IPS DF 6.9 (cell line): ENCODE data around the gene WDR43.
A peak's percentile ranks its signal among the peaks of the same experiment; 100 is the strongest.

ENCODE experiments used
- DNase-seq: peaks from one replicate; pipeline ENCODE4 v3.0.0-alpha.2; 2013; ENCODE audit warnings: low read depth, low spot score
- H3K27ac ChIP-seq: one replicate; pipeline ENCODE4 v1.5.1; 2013; ENCODE audit warnings: low read length, control low read depth
- H3K27me3 ChIP-seq: 2 replicates; pipeline ENCODE4 v1.6.1; 2013; ENCODE audit warnings: mild to moderate bottlenecking, low read length; ENCODE audit not compliant: control insufficient read depth, insufficient read depth
- H3K36me3 ChIP-seq: 2 replicates; pipeline ENCODE4 v1.6.1; 2013; ENCODE audit warnings: low read length; ENCODE audit not compliant: control insufficient read depth, insufficient read depth
- H3K4me1 ChIP-seq: 2 replicates; pipeline ENCODE4 v1.6.1; 2013; ENCODE audit warnings: low read length; ENCODE audit not compliant: control insufficient read depth, insufficient read depth
- H3K4me3 ChIP-seq: 2 replicates; pipeline ENCODE4 v1.5.1; 2013; ENCODE audit warnings: mild to moderate bottlenecking, low read length
- H3K9me3 ChIP-seq: 2 replicates; pipeline ENCODE4 v1.6.1; 2013; ENCODE audit warnings: low read length, inconsistent platforms; ENCODE audit not compliant: control insufficient read depth, insufficient read depth
- WGBS: extraction: QIAGEN DNeasy Blood & Tissue Kit; methylation state at CpG from one replicate; pipeline ENCODE4 v1.1.7; 2013; ENCODE audit warnings: mixed read lengths, missing lambda C conversion rate; ENCODE audit not compliant: insufficient read length, insufficient coverage; 5-methylcytosine and 5-hydroxymethylcytosine counted together

The WDR43 gene

DNA sequence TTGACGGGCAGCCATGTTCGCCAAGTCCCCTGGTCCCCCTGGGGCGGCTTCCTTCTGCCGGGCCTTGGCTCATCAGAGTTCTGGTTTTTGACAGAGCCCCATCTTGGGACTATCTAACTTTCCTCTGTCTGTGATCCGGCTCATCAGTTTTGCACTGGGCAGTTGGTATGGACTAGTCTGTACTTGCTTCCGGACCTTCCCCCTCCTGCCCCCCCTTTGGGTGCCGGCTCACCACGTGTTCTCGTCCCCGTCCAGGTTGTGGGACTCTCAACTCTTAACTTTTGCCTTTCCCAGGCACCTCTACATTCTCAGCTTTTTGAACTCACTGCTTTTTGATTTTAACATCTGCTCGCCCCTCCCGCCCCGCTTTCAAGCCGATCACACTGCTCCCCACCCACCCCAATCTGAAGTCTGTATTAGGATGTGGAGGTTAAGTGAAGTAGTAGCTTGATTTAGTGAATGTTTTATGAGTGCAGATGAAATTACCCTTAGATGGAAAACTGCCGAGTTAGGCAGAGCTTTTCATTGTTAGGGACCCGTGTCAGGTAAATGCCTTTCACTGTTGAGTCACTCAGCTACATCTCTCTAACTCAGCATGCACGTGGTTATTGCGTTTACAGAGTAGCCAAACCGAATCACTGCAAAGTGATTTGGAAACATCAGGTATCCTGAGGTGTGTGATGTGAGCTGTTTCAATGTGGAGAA, 874 bp downstream of the WDR43 start:
- no CpG with 5 or more reads among the region's 19 CpGs for WGBS
- Histone ChIP-seq H3K4me1 (no peaks in the 10 kb centered on the region), H3K9me3 (no peaks in the 10 kb centered on the region), H3K27me3 (no peaks in the 10 kb centered on the region), H3K27ac (no peak overlapping the region), H3K4me3 (peak overlapping the region; percentile 89), H3K36me3 (no peaks in the 10 kb centered on the region)
- DNase-seq: no peak

GRCh38 chr2:28896906-28897305, 2.4 kb downstream of the WDR43 start:
- H3K4me3 ChIP-seq: no peak overlapping the region
- DNase-seq: no peak

GRCh38 chr2:28898048-28898447, 3.6 kb downstream of the WDR43 start:
- Histone ChIP-seq H3K36me3 (peaks cover 4% of the 10 kb centered on the region; the same call in 1 of the 2 replicates), H3K27me3 (no peaks in the 10 kb centered on the region), H3K27ac (no peak overlapping the region), H3K9me3 (no peaks in the 10 kb centered on the region), H3K4me3 (no peak overlapping the region), H3K4me1 (no peaks in the 10 kb centered on the region)
- no peak for DNase-seq
- no CpG with 5 or more reads among the region's 1 CpG for WGBS

More at GRCh38 chr2:28896906-28897305, 2.4 kb downstream of the WDR43 start:
- Histone ChIP-seq H3K4me1 (no peaks in the 10 kb centered on the region), H3K27ac (no peak overlapping the region), H3K27me3 (no peaks in the 10 kb centered on the region), H3K9me3 (no peaks in the 10 kb centered on the region), H3K36me3 (no peaks in the 10 kb centered on the region)
- WGBS: no CpG with 5 or more reads among the region's 2 CpGs

- H3K36me3 ChIP-seq: peaks cover 4% of the 10 kb centered on the region; the same call in 1 of the 2 replicates
These were observed 6.7 kb downstream of the WDR43 start for GRCh38 chr2:28901202-28901601.

DNA sequence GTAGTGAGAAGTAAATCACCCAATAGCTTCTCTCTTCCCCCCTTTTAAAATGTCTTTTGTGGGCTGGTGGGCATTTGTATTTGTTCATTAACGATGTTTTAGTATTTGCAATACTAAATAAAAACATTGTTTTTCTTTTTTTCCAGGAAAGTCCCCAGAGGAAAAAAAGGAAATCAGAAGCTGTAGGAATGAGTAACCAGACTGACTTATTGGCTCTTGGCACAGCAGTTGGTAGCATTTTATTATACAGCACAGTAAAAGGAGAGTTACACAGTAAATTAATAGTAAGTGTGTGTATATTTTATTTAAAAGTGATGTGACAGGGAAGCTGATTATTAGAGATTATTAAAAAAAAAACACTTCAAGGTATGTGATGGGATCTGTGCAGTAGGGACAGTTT, 7.4 kb downstream of the WDR43 start:
- Histone ChIP-seq H3K27me3 (no peaks in the 10 kb centered on the region), H3K9me3 (no peaks in the 10 kb centered on the region), H3K4me1 (no peaks in the 10 kb centered on the region), H3K4me3 (no peak overlapping the region), H3K27ac (no peak overlapping the region), H3K36me3 (peaks cover 9% of the 10 kb centered on the region; the same call in 1 of the 2 replicates)
- no peak for DNase-seq
- no CpG with 5 or more reads among the region's 1 CpG for WGBS

More at GRCh38 chr2:28901202-28901601, 6.7 kb downstream of the WDR43 start:
- no CpG with 5 or more reads among the region's 2 CpGs for WGBS
- no peak for DNase-seq
- Histone ChIP-seq H3K27me3 (no peaks in the 10 kb centered on the region), H3K9me3 (no peaks in the 10 kb centered on the region), H3K27ac (no peak overlapping the region), H3K4me1 (no peaks in the 10 kb centered on the region), H3K4me3 (no peak overlapping the region)

DNA sequence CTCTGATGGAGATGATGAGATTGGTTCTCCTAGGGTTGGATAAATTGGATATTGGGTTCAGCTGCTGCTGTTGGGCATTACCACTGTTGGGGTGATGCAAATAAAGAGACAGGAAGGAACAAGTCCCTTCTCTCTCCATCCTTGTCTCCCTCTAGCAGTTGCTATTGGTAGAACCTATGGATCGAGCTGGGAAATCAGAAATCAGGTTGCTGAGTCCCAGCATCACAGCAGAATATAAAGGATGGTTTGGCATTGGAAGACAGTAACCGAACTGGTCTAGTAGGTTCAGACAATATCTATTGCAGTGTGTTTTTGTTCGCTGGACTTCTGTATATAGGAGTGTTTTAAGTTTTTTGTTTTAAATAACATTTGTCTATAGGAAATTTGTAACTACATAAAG, 8.1 kb downstream of the WDR43 start:
- H3K27ac ChIP-seq: no peak overlapping the region
- H3K9me3 ChIP-seq: no peaks in the 10 kb centered on the region
- H3K36me3 ChIP-seq: peaks cover 13% of the 10 kb centered on the region; the same call in 1 of the 2 replicates
- no peaks in the 10 kb centered on the region for H3K4me1 ChIP-seq
- no peak overlapping the region for H3K4me3 ChIP-seq
- WGBS: no CpG with 5 or more reads among the region's 3 CpGs
- DNase-seq: no peak
- no peaks in the 10 kb centered on the region for H3K27me3 ChIP-seq

GRCh38 chr2:28904295-28904694, 9.8 kb downstream of the WDR43 start:
- Histone ChIP-seq H3K36me3 (peaks cover 17% of the 10 kb centered on the region; the same call in 1 of the 2 replicates), H3K4me3 (no peak overlapping the region), H3K27ac (no peak overlapping the region), H3K4me1 (no peaks in the 10 kb centered on the region), H3K27me3 (no peaks in the 10 kb centered on the region), H3K9me3 (no peaks in the 10 kb centered on the region)
- WGBS: no CpG with 5 or more reads among the region's 2 CpGs
- no peak for DNase-seq

GRCh38 chr2:28904802-28905457, 10.5 kb downstream of the WDR43 start:
- DNase-seq: no peak
- Histone ChIP-seq H3K9me3 (no peaks in the 10 kb centered on the region), H3K27me3 (no peaks in the 10 kb centered on the region), H3K4me1 (no peaks in the 10 kb centered on the region), H3K27ac (no peak overlapping the region), H3K36me3 (peaks cover 24% of the 10 kb centered on the region; the same call in 1 of the 2 replicates), H3K4me3 (no peak overlapping the region)
- no CpG with 5 or more reads among the region's 2 CpGs for WGBS

DNA sequence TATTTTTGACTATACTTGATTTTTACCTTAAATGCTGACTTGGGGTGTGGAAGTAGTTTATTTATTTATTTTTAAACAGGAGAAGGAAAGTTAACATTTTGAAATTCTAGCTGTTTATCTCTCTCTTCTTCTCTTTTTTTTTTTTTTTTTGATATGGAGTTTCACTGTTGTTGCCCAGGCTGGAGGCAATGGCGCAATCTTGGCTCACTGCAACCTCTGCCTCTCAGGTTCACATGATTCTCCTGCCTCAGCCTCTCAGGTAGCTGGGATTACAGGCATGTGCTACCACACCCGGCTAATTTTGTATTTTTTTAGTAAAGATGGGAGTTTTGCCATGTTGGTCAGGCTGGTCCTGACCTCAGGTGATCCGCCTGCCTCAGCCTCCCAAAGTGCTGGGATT, 11.1 kb downstream of the WDR43 start:
- H3K36me3 ChIP-seq: peaks cover 25% of the 10 kb centered on the region; the same call in 1 of the 2 replicates
- H3K4me3 ChIP-seq: no peak overlapping the region
- no CpG with 5 or more reads among the region's 3 CpGs for WGBS
- no peaks in the 10 kb centered on the region for H3K4me1 ChIP-seq
- H3K27ac ChIP-seq: no peak overlapping the region
- no peaks in the 10 kb centered on the region for H3K27me3 ChIP-seq
- DNase-seq: no peak
- no peaks in the 10 kb centered on the region for H3K9me3 ChIP-seq

GRCh38 chr2:28906376-28906775, 11.9 kb downstream of the WDR43 start:
- H3K27ac ChIP-seq: no peak overlapping the region
- H3K4me1 ChIP-seq: no peaks in the 10 kb centered on the region
- no peak for DNase-seq
- no CpG with 5 or more reads among the region's 4 CpGs for WGBS
- H3K9me3 ChIP-seq: no peaks in the 10 kb centered on the region
- H3K4me3 ChIP-seq: no peak overlapping the region
- H3K36me3 ChIP-seq: peaks cover 25% of the 10 kb centered on the region; the same call in 1 of the 2 replicates
- no peaks in the 10 kb centered on the region for H3K27me3 ChIP-seq
